Epithelial cell of esophagus (primary cell): ENCODE data around the gene IL1RL2.

ENCODE experiments used
- DNase-seq: peaks from one replicate; pipeline ENCODE4 v3.0.0; 2010; ENCODE audit warnings: low read depth
- H3K4me3 ChIP-seq: 2 replicates; pipeline ENCODE4 v1.5.1; 2011; ENCODE audit warnings: mild to moderate bottlenecking, low read length, control low read depth
- CTCF ChIP-seq: IDR thresholded peaks from 2 replicates; pipeline ENCODE4 v1.5.1; 2011; ENCODE audit warnings: low read depth, mild to moderate bottlenecking, low read length, control low read depth, inconsistent platforms; ENCODE audit not compliant: insufficient read depth; ENCODE audit errors: missing control alignments

IL1RL2 gene

GRCh38 chr2:102158011-102158755, 28.6 kb upstream of the IL1RL2 start:
- no peak for TF ChIP-seq CTCF
- DNase-seq, result no peak
- H3K4me3 ChIP-seq, result no peak overlapping the region

DNA sequence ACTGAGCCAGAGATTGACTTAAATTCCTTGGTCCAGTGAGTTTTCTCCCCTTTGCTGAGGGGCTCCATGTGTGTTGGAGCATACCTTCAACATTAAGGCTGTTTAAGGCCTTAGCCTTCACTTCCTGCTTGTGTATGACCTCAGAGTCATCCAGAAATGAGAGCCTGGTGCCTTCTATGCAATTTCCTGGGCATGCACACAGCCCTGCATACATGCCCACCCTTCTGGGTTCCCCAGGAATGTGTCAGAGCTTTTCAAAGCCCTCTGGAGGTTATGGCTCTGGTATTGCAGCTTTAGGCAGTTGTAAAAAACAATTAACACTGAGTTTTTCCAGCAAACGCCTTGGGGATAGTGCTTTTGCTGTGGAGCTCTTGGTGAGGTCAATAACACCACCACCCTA, 27.5 kb upstream of the IL1RL2 start:
- DNase-seq, result peak; percentile 30
- no peak for TF ChIP-seq CTCF
- no peak overlapping the region for H3K4me3 ChIP-seq

DNA sequence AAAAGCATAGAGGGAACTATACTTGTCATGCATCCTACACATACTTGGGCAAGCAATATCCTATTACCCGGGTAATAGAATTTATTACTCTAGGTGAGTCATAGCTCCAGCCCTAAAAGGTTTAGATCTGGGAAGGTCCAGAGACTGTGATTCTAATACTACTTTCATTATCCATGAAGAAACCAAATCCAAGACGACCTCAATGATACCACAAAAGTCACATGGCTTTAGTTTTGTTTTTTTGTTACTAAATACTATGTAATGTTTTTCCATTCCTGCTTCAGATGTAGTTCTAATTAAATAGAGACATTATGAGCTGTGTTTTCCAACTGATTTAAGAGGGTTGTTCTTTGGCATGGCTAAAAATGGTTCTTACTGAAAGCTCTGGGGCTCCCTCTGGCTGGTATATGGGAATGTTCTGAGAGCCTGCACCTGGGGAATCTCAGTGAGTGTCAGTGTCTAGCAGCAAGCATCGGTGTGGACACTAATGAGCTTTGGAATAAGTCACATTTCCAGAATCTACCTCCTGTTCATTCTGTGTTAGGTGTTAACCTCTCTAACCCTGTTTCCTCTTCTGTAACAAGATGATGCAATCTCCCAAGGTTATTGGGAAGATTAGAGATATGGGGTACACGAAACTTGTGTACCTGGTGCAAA, 20.5 kb upstream of the IL1RL2 start:
- peak; percentile 75 for TF ChIP-seq CTCF
- peak; percentile 65 for DNase-seq
- H3K4me3 ChIP-seq, result no peak overlapping the region

DNA sequence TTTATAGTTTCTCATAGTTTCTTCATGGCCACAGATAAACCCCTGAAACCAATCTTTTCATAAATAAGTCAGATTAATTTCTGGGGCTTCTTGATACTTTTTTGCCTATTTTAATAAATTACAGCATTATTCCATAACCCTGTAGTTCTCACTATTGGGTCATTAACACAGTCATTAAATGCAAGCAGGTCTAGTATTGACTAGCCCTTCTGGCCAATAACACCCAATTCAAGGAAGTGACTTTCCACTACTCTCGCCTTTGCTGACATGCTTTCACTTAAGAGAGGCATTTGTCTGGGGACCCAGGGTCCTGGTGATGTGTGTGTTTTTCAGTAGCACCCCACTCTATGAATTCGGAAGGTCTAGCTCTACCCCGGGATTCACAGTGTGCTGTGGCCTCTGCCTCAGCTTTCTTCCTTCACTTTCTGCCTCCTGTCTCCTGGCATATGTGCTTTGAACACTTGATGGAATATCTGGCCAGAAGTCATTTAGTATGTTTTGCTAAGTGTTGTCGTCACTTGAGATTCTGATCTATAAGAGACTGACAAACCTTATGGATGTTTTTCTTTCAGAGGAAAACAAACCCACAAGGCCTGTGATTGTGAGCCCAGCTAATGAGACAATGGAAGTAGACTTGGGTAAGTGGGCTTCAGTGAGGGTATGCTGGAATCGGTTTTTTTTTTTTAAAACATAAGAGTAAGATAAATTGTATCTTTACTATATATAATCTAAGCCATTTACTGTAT, 18.6 kb upstream of the IL1RL2 start:
- DNase-seq, result no peak
- TF ChIP-seq CTCF, result no peak

DNA sequence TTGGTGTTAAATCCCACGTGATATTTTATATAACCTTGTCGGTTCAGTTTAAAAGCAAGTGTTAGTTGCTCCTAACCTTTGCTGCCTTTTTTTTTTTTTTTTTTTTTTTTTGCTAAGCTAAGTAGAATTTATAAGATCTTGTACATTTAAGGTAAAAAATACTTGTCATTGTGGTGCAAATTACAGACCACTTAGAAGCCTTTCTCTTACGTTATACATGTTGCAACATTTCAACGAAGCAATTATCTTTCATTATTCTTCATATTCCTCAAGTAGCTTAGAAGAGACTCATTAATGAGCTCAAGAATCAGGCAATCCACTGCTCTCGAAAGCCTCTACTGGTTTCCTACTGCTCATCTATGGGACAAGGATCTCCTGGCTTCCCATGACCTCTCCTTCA, 14.9 kb upstream of the IL1RL2 start:
- H3K4me3 ChIP-seq, result no peak overlapping the region
- DNase-seq, result no peak
- no peak for TF ChIP-seq CTCF

More for the DNA sequence above, 18.6 kb upstream of the IL1RL2 start:
- no peak overlapping the region for H3K4me3 ChIP-seq

DNA sequence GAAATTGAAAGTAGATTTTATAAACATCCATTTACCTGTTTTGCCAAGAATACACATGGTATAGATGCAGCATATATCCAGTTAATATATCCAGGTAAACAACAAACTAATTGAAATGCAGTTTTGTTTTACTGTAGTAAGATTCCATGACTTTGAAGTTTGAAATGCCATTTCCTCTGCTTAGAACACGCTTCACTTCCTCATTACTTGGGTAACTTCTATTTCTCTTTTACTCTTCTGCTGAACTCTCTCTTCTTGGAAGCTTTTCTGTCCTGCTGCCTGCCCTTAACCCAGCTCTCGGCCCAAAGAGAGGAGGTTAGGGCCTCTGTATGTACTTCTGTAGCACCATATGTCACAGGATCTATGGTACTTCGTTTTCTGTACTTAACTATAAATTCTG, 14.1 kb upstream of the IL1RL2 start:
- DNase-seq, result no peak
- H3K4me3 ChIP-seq, result no peak overlapping the region
- TF ChIP-seq CTCF, result no peak

GRCh38 chr2:102176172-102176571, 10.7 kb upstream of the IL1RL2 start:
- DNase-seq, result no peak
- H3K4me3 ChIP-seq, result no peak overlapping the region
- no peak for TF ChIP-seq CTCF
